HEK293 (cell line): ENCODE measurements around the gene BFSP2.

Experiments used
- CTCF ChIA-PET: fragments of 350-600 bp; formaldehyde crosslinking; extraction: SDS; loops from one replicate; lab custom pipeline; 2021; ENCODE audit warnings: antibody characterized with exemption; lab: Yijun Ruan, JAX
- POLR2A ChIA-PET: fragments of 300-600 bp; formaldehyde crosslinking; extraction: SDS; loops from one replicate; lab custom pipeline; 2020; ENCODE audit warnings: antibody characterized with exemption, inconsistent platforms; lab: Yijun Ruan, JAX
- H3K27ac ChIP-seq: fragments of 200-500 bp; sonication (Bioruptor generic); 2 replicates; pipeline ENCODE4 v1.5.1; 2014; ENCODE audit warnings: low read depth, low read length, control low read depth, inconsistent platforms; ENCODE audit errors: extremely low read depth
- H3K36me3 ChIP-seq, 2 experiments: fragments of 200-500 bp in 1 of 2; sonication (Bioruptor generic) in 1 of 2; 1 replicate in 1 of 2; 2 replicates in 1 of 2; pipeline ENCODE4 v1.5.1; 2014 to 2017; ENCODE audit warnings: inconsistent platforms in 2 of 2, low read length in 2 of 2; ENCODE audit not compliant: control insufficient read depth in 2 of 2, insufficient read depth in 1 of 2
- H3K4me1 ChIP-seq: fragments of 200-500 bp; sonication (Bioruptor generic); 2 replicates; pipeline ENCODE4 v1.5.1; 2014; ENCODE audit warnings: mild to moderate bottlenecking, low read length, inconsistent platforms; ENCODE audit not compliant: control insufficient read depth, insufficient read depth
- H3K4me3 ChIP-seq: 2 replicates; pipeline ENCODE4 v1.5.1; 2011; ENCODE audit warnings: low read depth, mild to moderate bottlenecking, control low read depth, low read length, moderate library complexity
- H3K9me3 ChIP-seq: fragments of 200-500 bp; sonication (Bioruptor generic); 2 replicates; pipeline ENCODE4 v1.5.1; 2014; ENCODE audit warnings: low read depth, low read length, inconsistent platforms; ENCODE audit not compliant: control insufficient read depth, insufficient read depth
- BCL11B ChIP-seq: fragments of 450-650 bp; formaldehyde crosslinking; IDR thresholded peaks from 2 replicates; pipeline ENCODE4 v1.5.1; 2016; ENCODE audit warnings: low read depth, missing biosample characterization, missing genetic modification characterization
- FEZF1 ChIP-seq: fragments of 450-650 bp; formaldehyde crosslinking; IDR thresholded peaks from 2 replicates; pipeline ENCODE4 v1.5.1; 2016; ENCODE audit warnings: missing biosample characterization, missing genetic modification characterization
- GLIS1 ChIP-seq: fragments of 450-650 bp; formaldehyde crosslinking; IDR thresholded peaks from 2 replicates; pipeline ENCODE4 v1.5.1; 2016; ENCODE audit warnings: missing biosample characterization, missing genetic modification characterization
- MZF1 ChIP-seq: fragments of 450-650 bp; formaldehyde crosslinking; IDR thresholded peaks from 2 replicates; pipeline ENCODE4 v1.5.1; 2017; ENCODE audit warnings: missing biosample characterization, missing genetic modification characterization, borderline replicate concordance
- SP2 ChIP-seq: fragments of 450-650 bp; formaldehyde crosslinking; IDR thresholded peaks from 2 replicates; pipeline ENCODE4 v1.5.1; 2016; ENCODE audit warnings: missing biosample characterization, missing genetic modification characterization
- ZBTB17 ChIP-seq: fragments of 450-650 bp; formaldehyde crosslinking; IDR thresholded peaks from 2 replicates; pipeline ENCODE4 v1.5.1; 2016; ENCODE audit warnings: missing biosample characterization, missing genetic modification characterization
- ZBTB8A ChIP-seq: fragments of 450-650 bp; formaldehyde crosslinking; IDR thresholded peaks from 2 replicates; pipeline ENCODE4 v1.5.1; 2016; ENCODE audit warnings: missing biosample characterization, missing genetic modification characterization
- ZFHX2 ChIP-seq: fragments of 450-650 bp; formaldehyde crosslinking; conservative IDR thresholded peaks from 2 replicates; pipeline ENCODE4 v1.5.1; 2016; ENCODE audit warnings: missing biosample characterization, missing genetic modification characterization
- ZNF121 ChIP-seq: fragments of 450-650 bp; formaldehyde crosslinking; IDR thresholded peaks from 2 replicates; pipeline ENCODE4 v1.5.1; 2016; ENCODE audit warnings: missing biosample characterization, missing genetic modification characterization
- ZNF140 ChIP-seq: fragments of 450-650 bp; formaldehyde crosslinking; IDR thresholded peaks from 2 replicates; pipeline ENCODE4 v1.5.1; 2016; ENCODE audit warnings: missing biosample characterization, missing genetic modification characterization
- ZNF24 ChIP-seq: fragments of 450-650 bp; formaldehyde crosslinking; IDR thresholded peaks from 2 replicates; pipeline ENCODE4 v1.5.1; 2016; ENCODE audit warnings: missing biosample characterization, missing genetic modification characterization
- ZNF341 ChIP-seq: fragments of 450-650 bp; formaldehyde crosslinking; IDR thresholded peaks from 2 replicates; pipeline ENCODE4; 2016; ENCODE audit warnings: low read depth, missing biosample characterization, missing genetic modification characterization
- ZNF548 ChIP-seq: fragments of 450-650 bp; formaldehyde crosslinking; IDR thresholded peaks from 2 replicates; pipeline ENCODE4 v1.5.1; 2016; ENCODE audit warnings: missing biosample characterization, missing genetic modification characterization
- TF ChIP-seq, protein P1 (sequence below): fragments of 450-650 bp; formaldehyde crosslinking; IDR thresholded peaks from 2 replicates; pipeline ENCODE4 v1.5.1; 2016; ENCODE audit warnings: missing biosample characterization, missing genetic modification characterization
- TF ChIP-seq, protein P2 (sequence below): fragments of 450-650 bp; formaldehyde crosslinking; IDR thresholded peaks from 2 replicates; pipeline ENCODE4 v1.5.1; 2016; ENCODE audit warnings: missing biosample characterization, missing genetic modification characterization
- TF ChIP-seq, protein P3 (sequence below): fragments of 450-650 bp; formaldehyde crosslinking; IDR thresholded peaks from 2 replicates; pipeline ENCODE4 v1.5.1; 2017; ENCODE audit warnings: missing biosample characterization, missing genetic modification characterization
- TF ChIP-seq, protein P4 (sequence below): fragments of 450-650 bp; formaldehyde crosslinking; IDR thresholded peaks from 2 replicates; pipeline ENCODE4 v1.5.1; 2016; ENCODE audit warnings: missing biosample characterization, missing genetic modification characterization

Gene BFSP2

DNA sequence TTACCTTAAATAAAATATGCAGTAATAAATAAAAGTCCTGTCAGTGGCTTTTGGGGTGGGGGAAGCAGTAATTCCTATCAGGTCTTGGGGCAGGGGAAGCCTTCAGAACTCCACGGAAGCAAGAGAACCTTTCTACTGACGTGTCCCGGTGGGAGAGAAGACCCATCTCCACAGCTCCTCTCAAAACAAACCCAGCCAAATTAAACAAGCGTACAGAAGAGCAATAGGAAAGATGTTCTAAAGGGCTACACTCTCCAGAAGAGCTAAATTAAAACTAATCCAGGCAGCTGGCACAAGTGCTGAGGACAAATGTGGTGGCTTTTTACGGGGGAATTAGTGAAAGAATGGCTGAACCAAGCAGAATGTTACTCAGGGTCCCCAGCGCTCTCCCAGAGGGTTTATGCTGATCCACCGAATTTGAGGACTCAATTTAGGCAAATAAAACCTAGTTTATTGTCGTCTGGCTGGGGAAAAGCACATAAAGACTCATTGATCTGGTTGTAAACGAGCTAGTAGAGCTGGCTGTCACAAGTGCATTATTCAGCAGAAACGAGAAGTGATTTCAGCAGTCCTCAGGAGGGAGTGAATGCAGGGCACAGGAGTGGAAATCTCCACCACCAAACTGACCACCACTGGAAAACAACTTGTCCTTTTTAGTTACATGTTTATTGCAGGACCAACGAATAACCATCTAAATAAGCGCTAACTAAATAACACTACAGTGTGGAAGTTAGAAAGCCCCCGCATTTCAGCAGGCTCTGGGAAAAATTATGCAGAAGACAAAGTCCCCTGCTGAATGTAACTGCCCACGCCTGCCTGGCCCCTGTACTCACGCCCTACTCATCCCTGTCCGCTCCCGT is 13.5 kb downstream of the BFSP2 start:
- Histone ChIP-seq H3K36me3 (no peaks in the 10 kb centered on the region), H3K4me3 (no peak overlapping the region), H3K4me1 (no peaks in the 10 kb centered on the region), H3K27ac (no peak overlapping the region), H3K9me3 (no peaks in the 10 kb centered on the region)
- TF ChIP-seq ZNF140 (tag by site-specific recombination) (no peak), ZNF24 (tag by site-specific recombination) (no peak), GLIS1 (peak; percentile 60), ZNF341 (tag by site-specific recombination) (peak; percentile 49), ZFHX2 (tag by site-specific recombination) (peak; percentile 57), ZBTB17 (tag by site-specific recombination) (0 out of 2 replicates have a peak, but pooled peaks have one; percentile 14), ZNF121 (no peak), SP2 (tag by site-specific recombination) (no peak), FEZF1 (tag by site-specific recombination) (peak; percentile 75), ZNF548 (tag by site-specific recombination) (no peak), MZF1 (peak; percentile 67; the same call in 1 of the 2 replicates), ZBTB8A (no peak; the same call in 1 of the 2 replicates), BCL11B (0 out of 2 replicates have a peak, but pooled peaks have one; percentile 24)
- TF ChIP-seq, protein P1, sequence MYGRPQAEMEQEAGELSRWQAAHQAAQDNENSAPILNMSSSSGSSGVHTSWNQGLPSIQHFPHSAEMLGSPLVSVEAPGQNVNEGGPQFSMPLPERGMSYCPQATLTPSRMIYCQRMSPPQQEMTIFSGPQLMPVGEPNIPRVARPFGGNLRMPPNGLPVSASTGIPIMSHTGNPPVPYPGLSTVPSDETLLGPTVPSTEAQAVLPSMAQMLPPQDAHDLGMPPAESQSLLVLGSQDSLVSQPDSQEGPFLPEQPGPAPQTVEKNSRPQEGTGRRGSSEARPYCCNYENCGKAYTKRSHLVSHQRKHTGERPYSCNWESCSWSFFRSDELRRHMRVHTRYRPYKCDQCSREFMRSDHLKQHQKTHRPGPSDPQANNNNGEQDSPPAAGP (tag by site-specific recombination), result no peak
- TF ChIP-seq, protein P2, sequence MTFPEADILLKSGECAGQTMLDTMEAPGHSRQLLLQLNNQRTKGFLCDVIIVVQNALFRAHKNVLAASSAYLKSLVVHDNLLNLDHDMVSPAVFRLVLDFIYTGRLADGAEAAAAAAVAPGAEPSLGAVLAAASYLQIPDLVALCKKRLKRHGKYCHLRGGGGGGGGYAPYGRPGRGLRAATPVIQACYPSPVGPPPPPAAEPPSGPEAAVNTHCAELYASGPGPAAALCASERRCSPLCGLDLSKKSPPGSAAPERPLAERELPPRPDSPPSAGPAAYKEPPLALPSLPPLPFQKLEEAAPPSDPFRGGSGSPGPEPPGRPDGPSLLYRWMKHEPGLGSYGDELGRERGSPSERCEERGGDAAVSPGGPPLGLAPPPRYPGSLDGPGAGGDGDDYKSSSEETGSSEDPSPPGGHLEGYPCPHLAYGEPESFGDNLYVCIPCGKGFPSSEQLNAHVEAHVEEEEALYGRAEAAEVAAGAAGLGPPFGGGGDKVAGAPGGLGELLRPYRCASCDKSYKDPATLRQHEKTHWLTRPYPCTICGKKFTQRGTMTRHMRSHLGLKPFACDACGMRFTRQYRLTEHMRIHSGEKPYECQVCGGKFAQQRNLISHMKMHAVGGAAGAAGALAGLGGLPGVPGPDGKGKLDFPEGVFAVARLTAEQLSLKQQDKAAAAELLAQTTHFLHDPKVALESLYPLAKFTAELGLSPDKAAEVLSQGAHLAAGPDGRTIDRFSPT (tag by site-specific recombination), result 0 out of 2 replicates have a peak, but pooled peaks have one; percentile 13
- TF ChIP-seq, protein P3, sequence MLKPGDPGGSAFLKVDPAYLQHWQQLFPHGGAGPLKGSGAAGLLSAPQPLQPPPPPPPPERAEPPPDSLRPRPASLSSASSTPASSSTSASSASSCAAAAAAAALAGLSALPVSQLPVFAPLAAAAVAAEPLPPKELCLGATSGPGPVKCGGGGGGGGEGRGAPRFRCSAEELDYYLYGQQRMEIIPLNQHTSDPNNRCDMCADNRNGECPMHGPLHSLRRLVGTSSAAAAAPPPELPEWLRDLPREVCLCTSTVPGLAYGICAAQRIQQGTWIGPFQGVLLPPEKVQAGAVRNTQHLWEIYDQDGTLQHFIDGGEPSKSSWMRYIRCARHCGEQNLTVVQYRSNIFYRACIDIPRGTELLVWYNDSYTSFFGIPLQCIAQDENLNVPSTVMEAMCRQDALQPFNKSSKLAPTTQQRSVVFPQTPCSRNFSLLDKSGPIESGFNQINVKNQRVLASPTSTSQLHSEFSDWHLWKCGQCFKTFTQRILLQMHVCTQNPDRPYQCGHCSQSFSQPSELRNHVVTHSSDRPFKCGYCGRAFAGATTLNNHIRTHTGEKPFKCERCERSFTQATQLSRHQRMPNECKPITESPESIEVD (tag by site-specific recombination), result peak; percentile 85
- TF ChIP-seq, protein P4, sequence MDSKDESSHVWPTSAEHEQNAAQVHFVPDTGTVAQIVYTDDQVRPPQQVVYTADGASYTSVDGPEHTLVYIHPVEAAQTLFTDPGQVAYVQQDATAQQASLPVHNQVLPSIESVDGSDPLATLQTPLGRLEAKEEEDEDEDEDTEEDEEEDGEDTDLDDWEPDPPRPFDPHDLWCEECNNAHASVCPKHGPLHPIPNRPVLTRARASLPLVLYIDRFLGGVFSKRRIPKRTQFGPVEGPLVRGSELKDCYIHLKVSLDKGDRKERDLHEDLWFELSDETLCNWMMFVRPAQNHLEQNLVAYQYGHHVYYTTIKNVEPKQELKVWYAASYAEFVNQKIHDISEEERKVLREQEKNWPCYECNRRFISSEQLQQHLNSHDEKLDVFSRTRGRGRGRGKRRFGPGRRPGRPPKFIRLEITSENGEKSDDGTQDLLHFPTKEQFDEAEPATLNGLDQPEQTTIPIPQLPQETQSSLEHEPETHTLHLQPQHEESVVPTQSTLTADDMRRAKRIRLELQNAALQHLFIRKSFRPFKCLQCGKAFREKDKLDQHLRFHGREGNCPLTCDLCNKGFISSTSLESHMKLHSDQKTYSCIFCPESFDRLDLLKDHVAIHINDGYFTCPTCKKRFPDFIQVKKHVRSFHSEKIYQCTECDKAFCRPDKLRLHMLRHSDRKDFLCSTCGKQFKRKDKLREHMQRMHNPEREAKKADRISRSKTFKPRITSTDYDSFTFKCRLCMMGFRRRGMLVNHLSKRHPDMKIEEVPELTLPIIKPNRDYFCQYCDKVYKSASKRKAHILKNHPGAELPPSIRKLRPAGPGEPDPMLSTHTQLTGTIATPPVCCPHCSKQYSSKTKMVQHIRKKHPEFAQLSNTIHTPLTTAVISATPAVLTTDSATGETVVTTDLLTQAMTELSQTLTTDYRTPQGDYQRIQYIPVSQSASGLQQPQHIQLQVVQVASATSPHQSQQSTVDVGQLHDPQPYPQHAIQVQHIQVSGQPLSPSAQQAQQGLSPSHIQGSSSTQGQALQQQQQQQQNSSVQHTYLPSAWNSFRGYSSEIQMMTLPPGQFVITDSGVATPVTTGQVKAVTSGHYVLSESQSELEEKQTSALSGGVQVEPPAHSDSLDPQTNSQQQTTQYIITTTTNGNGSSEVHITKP (tag by site-specific recombination), result peak; percentile 93
- ChIA-PET CTCF (interaction anchor here (0.6 kb wide), 1 partner anchor 153 kb away, joined by 3 read pairs; no protein-coding TSS in a partner anchor), POLR2A (no interaction called here)
